T47D (cell line): Measurements from ENCODE around the gene ADGRE1.

ENCODE experiments used
- DNase-seq, 2 experiments: peaks; one replicate each; pipeline versions ENCODE4 v3.0.0 to v3.0.0-alpha.2; 2011 to 2012; ENCODE audit warnings: low read depth in 1 of 2, low spot score in 1 of 2
- JUND ChIP-seq: IDR thresholded peaks from 2 replicates; pipeline ENCODE4 v1.6.1; 2012; ENCODE audit warnings: low read depth
- in situ Hi-C: cut with HindIII; loops from 2 replicates; pipeline ENCODE4 v1.10.0; 2016; ENCODE audit warnings: low sequenced_read_pairs, low pct_unique_long_range_greater_than_20kb

The ADGRE1 gene

GRCh38 chr19:6945733-6946132 lies 58.4 kb downstream of the ADGRE1 start:
- in situ Hi-C loops = no loop called here
- DNase-seq = no peak
- TF ChIP-seq JUND = no peak

- in situ Hi-C loops = no loop called here
- no peak for TF ChIP-seq JUND
- DNase-seq = no peak
These were observed 60.4 kb downstream of the ADGRE1 start for GRCh38 chr19:6947745-6948144.

GRCh38 chr19:6948884-6949283 lies 61.5 kb downstream of the ADGRE1 start:
- no peak for DNase-seq
- TF ChIP-seq JUND = no peak
- in situ Hi-C loops = no loop called here

- in situ Hi-C loops = no loop called here
- DNase-seq = peak in 1 of 2 experiments; percentile 24
- no peak for TF ChIP-seq JUND
These were observed 65.6 kb downstream of the ADGRE1 start for GRCh38 chr19:6952956-6953355.

- in situ Hi-C loops = no loop called here
- TF ChIP-seq JUND = no peak
- no peak for DNase-seq
These were observed 67.7 kb downstream of the ADGRE1 start for GRCh38 chr19:6955082-6955481.

- in situ Hi-C loops = no loop called here
These were observed 69.2 kb downstream of the ADGRE1 start for GRCh38 chr19:6956573-6956972.

GRCh38 chr19:6958791-6959190 lies 71.4 kb downstream of the ADGRE1 start:
- DNase-seq = no peak
- TF ChIP-seq JUND = no peak
- in situ Hi-C loops = no loop called here

More at GRCh38 chr19:6956573-6956972, 69.2 kb downstream of the ADGRE1 start:
- TF ChIP-seq JUND = no peak
- no peak for DNase-seq

GRCh38 chr19:6963244-6963852 lies 76.0 kb downstream of the ADGRE1 start:
- TF ChIP-seq JUND = no peak
- no peak for DNase-seq
- in situ Hi-C loops = no loop called here

GRCh38 chr19:6963937-6964336 lies 76.6 kb downstream of the ADGRE1 start:
- peak in 1 of 2 experiments; percentile 3 for DNase-seq
- no peak for TF ChIP-seq JUND
- in situ Hi-C loops = no loop called here

GRCh38 chr19:6967967-6968366 lies 80.6 kb downstream of the ADGRE1 start:
- DNase-seq = no peak
- in situ Hi-C loops = no loop called here
- TF ChIP-seq JUND = no peak

- DNase-seq = no peak
- TF ChIP-seq JUND = no peak
- in situ Hi-C loops = no loop called here
These were observed 82.1 kb downstream of the ADGRE1 start for GRCh38 chr19:6969490-6969889.

- in situ Hi-C loops = no loop called here
- no peak for TF ChIP-seq JUND
- no peak for DNase-seq
These were observed 82.6 kb downstream of the ADGRE1 start for GRCh38 chr19:6970021-6970420.

GRCh38 chr19:6970443-6970842 lies 83.1 kb downstream of the ADGRE1 start:
- no peak for TF ChIP-seq JUND
- DNase-seq = peak in 1 of 2 experiments; percentile 11
- in situ Hi-C loops = no loop called here

GRCh38 chr19:6971366-6971765 lies 84.0 kb downstream of the ADGRE1 start:
- in situ Hi-C loops = no loop called here

More at GRCh38 chr19:6971366-6971765, 84.0 kb downstream of the ADGRE1 start:
- DNase-seq = no peak
- no peak for TF ChIP-seq JUND
